Choroid plexus epithelial cell (primary cell): Measurements from ENCODE around the gene SELE.

Experiments used
- DNase-seq: peaks from one replicate; pipeline ENCODE4 v3.0.0-alpha.2; 2010; ENCODE audit warnings: low read depth
- H3K4me3 ChIP-seq: 2 replicates; pipeline ENCODE4 v1.5.1; 2011; ENCODE audit warnings: low read depth, mild to moderate bottlenecking, control low read depth, low read length, moderate library complexity
- TF ChIP-seq, protein P1 (sequence below): conservative IDR thresholded peaks from 2 replicates; pipeline ENCODE4 v1.5.1; 2011; ENCODE audit warnings: low read depth, mild to moderate bottlenecking, control low read depth, inconsistent platforms, low read length, moderate library complexity

Gene SELE

GRCh38 chr1:169676001-169676400 lies 57.9 kb downstream of the SELE start:
- DNase-seq: peak; percentile 84
- TF ChIP-seq, protein P1, sequence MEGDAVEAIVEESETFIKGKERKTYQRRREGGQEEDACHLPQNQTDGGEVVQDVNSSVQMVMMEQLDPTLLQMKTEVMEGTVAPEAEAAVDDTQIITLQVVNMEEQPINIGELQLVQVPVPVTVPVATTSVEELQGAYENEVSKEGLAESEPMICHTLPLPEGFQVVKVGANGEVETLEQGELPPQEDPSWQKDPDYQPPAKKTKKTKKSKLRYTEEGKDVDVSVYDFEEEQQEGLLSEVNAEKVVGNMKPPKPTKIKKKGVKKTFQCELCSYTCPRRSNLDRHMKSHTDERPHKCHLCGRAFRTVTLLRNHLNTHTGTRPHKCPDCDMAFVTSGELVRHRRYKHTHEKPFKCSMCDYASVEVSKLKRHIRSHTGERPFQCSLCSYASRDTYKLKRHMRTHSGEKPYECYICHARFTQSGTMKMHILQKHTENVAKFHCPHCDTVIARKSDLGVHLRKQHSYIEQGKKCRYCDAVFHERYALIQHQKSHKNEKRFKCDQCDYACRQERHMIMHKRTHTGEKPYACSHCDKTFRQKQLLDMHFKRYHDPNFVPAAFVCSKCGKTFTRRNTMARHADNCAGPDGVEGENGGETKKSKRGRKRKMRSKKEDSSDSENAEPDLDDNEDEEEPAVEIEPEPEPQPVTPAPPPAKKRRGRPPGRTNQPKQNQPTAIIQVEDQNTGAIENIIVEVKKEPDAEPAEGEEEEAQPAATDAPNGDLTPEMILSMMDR: no peak
- no peak overlapping the region for H3K4me3 ChIP-seq
